Tibial nerve (tissue), 3 donors: Measurements from ENCODE around the gene COL3A1.

Experiments
- POLR2A ChIP-seq, 2 donors: fragments of 450-650 bp; IDR thresholded peaks; one replicate each; pipeline ENCODE4 v1.6.1; 2017; ENCODE audit warnings: antibody characterized with exemption in 2 of 2, mild to moderate bottlenecking in 2 of 2, moderate library complexity in 2 of 2
- TF ChIP-seq, protein P1 (sequence below), 5 experiments: fragments of 200-600 bp in 3 of 5; fragments of 450-650 bp in 2 of 5; sonication (generic) in 3 of 5; IDR thresholded peaks; one replicate each; pipeline ENCODE4 v1.5.1; 2016 to 2019; ENCODE audit warnings: antibody characterized with exemption in 5 of 5, mild to moderate bottlenecking in 3 of 5, moderate library complexity in 2 of 5

DNA sequence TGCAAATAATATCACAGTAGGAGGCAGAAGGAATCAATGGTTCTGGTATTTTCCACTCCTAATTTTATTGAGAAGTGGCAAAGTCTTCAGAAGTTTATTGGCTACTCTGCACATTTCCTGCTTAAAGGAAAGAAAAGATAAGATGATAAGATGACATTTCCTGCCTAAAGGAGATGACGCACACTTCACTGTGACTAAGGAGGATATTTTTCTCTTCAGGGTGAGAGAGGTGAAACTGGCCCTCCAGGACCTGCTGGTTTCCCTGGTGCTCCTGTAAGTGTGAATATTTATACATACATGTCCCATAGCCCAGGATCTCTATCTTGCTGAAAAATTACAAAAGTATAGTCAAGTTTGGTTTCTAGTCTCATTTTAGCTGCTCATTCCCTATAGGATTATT is 27.9 kb downstream of the COL3A1 start:
- TF ChIP-seq POLR2A (IDR thresholded peaks at IDR 0.05): no peak
- TF ChIP-seq, protein P1, sequence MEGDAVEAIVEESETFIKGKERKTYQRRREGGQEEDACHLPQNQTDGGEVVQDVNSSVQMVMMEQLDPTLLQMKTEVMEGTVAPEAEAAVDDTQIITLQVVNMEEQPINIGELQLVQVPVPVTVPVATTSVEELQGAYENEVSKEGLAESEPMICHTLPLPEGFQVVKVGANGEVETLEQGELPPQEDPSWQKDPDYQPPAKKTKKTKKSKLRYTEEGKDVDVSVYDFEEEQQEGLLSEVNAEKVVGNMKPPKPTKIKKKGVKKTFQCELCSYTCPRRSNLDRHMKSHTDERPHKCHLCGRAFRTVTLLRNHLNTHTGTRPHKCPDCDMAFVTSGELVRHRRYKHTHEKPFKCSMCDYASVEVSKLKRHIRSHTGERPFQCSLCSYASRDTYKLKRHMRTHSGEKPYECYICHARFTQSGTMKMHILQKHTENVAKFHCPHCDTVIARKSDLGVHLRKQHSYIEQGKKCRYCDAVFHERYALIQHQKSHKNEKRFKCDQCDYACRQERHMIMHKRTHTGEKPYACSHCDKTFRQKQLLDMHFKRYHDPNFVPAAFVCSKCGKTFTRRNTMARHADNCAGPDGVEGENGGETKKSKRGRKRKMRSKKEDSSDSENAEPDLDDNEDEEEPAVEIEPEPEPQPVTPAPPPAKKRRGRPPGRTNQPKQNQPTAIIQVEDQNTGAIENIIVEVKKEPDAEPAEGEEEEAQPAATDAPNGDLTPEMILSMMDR (IDR thresholded peaks at IDR 0.05): no peak
